Measurements from ENCODE around the gene XPC.
A peak's percentile ranks its signal among the peaks of the same experiment; 100 is the strongest.

Gene XPC

DNA sequence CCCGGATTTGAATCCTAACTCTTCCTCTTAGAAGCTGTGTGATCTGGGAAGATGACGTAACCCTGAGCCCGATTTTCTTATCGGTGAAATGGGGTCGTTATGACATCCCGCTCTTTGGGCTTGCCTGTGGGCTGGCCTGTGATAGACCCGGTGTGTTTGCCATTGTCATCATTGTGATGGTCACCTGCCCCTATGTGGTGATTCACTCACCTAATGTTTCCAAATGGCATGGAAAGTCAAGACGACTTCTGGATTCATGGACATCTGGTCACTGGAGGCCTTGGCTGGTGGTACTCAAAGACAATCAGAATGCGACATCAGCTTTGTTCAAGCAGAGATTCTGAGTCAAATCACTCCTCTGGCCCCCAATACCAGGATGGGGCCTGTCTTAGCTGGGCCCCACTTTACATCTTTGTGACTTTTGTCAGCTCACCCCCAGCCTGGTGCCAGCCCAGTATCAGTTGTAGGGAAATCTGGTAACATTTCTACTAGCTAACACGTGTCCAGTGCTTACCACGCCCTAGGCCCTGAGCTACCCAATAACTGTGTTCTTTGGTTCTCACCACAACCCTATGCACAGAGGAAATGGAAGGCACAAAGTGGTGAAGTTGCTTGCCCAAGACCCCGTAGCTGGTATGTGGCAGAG is 50.8 kb downstream of the XPC start:
- TF ChIP-seq, protein P1, sequence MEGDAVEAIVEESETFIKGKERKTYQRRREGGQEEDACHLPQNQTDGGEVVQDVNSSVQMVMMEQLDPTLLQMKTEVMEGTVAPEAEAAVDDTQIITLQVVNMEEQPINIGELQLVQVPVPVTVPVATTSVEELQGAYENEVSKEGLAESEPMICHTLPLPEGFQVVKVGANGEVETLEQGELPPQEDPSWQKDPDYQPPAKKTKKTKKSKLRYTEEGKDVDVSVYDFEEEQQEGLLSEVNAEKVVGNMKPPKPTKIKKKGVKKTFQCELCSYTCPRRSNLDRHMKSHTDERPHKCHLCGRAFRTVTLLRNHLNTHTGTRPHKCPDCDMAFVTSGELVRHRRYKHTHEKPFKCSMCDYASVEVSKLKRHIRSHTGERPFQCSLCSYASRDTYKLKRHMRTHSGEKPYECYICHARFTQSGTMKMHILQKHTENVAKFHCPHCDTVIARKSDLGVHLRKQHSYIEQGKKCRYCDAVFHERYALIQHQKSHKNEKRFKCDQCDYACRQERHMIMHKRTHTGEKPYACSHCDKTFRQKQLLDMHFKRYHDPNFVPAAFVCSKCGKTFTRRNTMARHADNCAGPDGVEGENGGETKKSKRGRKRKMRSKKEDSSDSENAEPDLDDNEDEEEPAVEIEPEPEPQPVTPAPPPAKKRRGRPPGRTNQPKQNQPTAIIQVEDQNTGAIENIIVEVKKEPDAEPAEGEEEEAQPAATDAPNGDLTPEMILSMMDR (IDR thresholded peaks at IDR 0.05; ENCODE audit: low read length), result no peak
- TF ChIP-seq EZH2 (IDR thresholded peaks at IDR 0.05; ENCODE audit: borderline replicate concordance, low read length), result no peak
- Histone ChIP-seq H3K9me2 (ENCODE audit: low read depth, low read length) (no peaks in the 10 kb centered on the region), H3F3A (ENCODE audit: insufficient read depth, low read length) (no peaks in the 10 kb centered on the region), H3K4me2 (ENCODE audit: low read length) (no peak overlapping the region), H4K20me1 (ENCODE audit: insufficient read depth, low read length) (no peaks in the 10 kb centered on the region), H3K27me3 (ENCODE audit: insufficient read depth, low read length) (no peaks in the 10 kb centered on the region), H3K79me2 (ENCODE audit: insufficient read depth, low read length) (peaks cover 13% of the 10 kb centered on the region; the same call in 1 of the 2 replicates), H2AFZ (ENCODE audit: low read length) (no peak overlapping the region), H3K27ac (ENCODE audit: low read depth, low read length, poor library complexity, severe bottlenecking) (no peak overlapping the region), H3K4me1 (ENCODE audit: insufficient read depth, low read length, severe bottlenecking) (peaks cover 24% of the 10 kb centered on the region), H3K4me3 (ENCODE audit: low read depth, low read length, poor library complexity, severe bottlenecking) (no peak overlapping the region), H3K36me3 (ENCODE audit: insufficient read depth, low read length) (peaks cover 35% of the 10 kb centered on the region), H3K9ac (ENCODE audit: low read length) (no peak overlapping the region), H3K9me3 (ENCODE audit: low read length) (no peaks in the 10 kb centered on the region)

DNA sequence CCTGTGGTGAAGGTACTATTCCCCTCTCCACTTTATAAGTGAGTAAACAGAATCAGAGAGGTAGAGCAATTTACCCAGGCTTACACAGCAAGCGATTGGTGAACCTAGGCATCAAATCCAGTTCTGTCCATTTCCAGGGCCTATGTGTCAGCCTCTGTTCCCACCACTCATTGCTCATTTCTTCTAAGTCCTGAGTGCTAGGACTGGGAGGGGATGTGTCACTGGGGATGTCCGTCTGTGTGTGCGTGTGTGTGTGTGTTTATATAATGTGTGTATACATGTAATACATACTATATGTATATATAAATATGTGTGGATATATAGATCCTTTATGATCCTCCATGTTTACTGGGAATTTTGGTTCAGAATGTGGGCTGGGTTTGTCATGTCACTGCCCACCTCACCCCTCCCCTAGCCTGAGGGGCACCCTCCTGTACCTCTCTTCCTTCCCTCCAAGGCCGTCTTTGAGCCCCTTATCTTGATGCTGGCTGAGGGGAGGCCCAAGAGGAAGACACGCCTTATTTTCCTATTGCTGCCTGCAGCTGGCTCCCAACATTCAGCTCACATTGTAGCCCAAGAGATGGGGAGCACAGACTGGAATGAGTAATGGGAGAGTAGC is 51.4 kb downstream of the XPC start:
- Histone ChIP-seq H4K20me1 (ENCODE audit: insufficient read depth, low read length) (no peaks in the 10 kb centered on the region), H3K36me3 (ENCODE audit: insufficient read depth, low read length) (peaks cover 34% of the 10 kb centered on the region), H3K4me2 (ENCODE audit: low read length) (peak overlapping the region; percentile 92; the same call in 1 of the 2 replicates), H3F3A (ENCODE audit: insufficient read depth, low read length) (no peaks in the 10 kb centered on the region), H3K9me2 (ENCODE audit: low read depth, low read length) (no peaks in the 10 kb centered on the region), H3K79me2 (ENCODE audit: insufficient read depth, low read length) (peaks cover 15% of the 10 kb centered on the region; the same call in 1 of the 2 replicates), H2AFZ (ENCODE audit: low read length) (no peak overlapping the region), H3K27me3 (ENCODE audit: insufficient read depth, low read length) (no peaks in the 10 kb centered on the region), H3K4me1 (ENCODE audit: insufficient read depth, low read length, severe bottlenecking) (peaks cover 31% of the 10 kb centered on the region), H3K9ac (ENCODE audit: low read length) (no peak overlapping the region; the same call in 1 of the 2 replicates), H3K4me3 (ENCODE audit: low read depth, low read length, poor library complexity, severe bottlenecking) (no peak overlapping the region), H3K27ac (ENCODE audit: low read depth, low read length, poor library complexity, severe bottlenecking) (no peak overlapping the region), H3K9me3 (ENCODE audit: low read length) (no peaks in the 10 kb centered on the region)
- TF ChIP-seq, protein P1 (IDR thresholded peaks at IDR 0.05; ENCODE audit: low read length), result no peak
- no peak for TF ChIP-seq EZH2 (IDR thresholded peaks at IDR 0.05; ENCODE audit: borderline replicate concordance, low read length)

DNA sequence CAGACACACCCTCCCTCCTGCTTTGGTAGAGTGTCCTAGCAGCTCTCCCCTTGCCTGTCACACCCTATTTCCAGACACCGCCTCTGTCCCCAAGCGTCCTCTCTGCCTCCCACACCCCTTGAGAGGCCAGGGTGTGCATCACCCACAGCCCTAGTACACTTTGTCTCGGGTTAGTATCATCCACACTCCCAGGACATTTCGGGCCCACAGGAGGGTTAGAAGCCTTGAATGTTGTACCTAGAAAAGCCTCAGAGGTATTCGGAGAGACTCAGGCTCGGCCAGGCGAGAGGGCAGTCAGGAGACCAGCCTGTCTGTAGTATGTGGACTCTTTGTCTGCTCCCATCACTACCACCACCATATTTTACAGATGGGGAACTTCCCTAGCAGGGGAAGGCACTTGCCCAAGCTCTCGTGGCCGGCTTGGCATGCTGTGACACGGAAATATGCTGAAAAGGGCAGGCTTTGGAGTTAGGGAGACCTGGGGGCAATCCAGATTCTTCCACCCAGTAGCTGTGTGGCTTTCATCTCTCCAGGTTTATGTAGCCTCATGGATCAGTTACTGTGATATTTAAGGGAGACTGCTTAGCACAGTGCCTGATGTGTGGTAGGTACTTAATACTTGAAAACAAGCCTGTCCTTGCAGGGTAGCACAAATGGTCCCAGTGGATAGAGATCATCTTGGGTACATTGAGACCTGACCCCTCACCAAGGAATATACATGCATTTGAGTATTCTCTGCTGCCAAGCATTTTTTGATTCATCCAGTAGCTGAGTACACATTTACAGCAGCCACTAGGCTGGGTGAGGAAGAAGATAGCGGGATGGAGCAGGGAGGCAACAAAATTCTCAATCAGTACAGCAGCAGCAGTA is 52.1 kb downstream of the XPC start:
- H3K27me3 ChIP-seq (ENCODE audit: insufficient read depth, low read length), result no peaks in the 10 kb centered on the region
- H3K4me1 ChIP-seq (ENCODE audit: insufficient read depth, low read length, severe bottlenecking), result peaks cover 33% of the 10 kb centered on the region
- H3K79me2 ChIP-seq (ENCODE audit: insufficient read depth, low read length), result peaks cover 21% of the 10 kb centered on the region; the same call in 1 of the 2 replicates
- H4K20me1 ChIP-seq (ENCODE audit: insufficient read depth, low read length), result no peaks in the 10 kb centered on the region
- no peaks in the 10 kb centered on the region for H3K9me3 ChIP-seq (ENCODE audit: low read length)
- TF ChIP-seq, protein P1 (IDR thresholded peaks at IDR 0.05; ENCODE audit: low read length), result no peak
- no peak for TF ChIP-seq EZH2 (IDR thresholded peaks at IDR 0.05; ENCODE audit: borderline replicate concordance, low read length)
- H2AFZ ChIP-seq (ENCODE audit: low read length), result no peak overlapping the region
- H3K36me3 ChIP-seq (ENCODE audit: insufficient read depth, low read length), result peaks cover 34% of the 10 kb centered on the region
- H3K4me3 ChIP-seq (ENCODE audit: low read depth, low read length, poor library complexity, severe bottlenecking), result peak overlapping the region; percentile 82
- H3K9ac ChIP-seq (ENCODE audit: low read length), result peak overlapping the region; percentile 93
- H3K4me2 ChIP-seq (ENCODE audit: low read length), result peak overlapping the region; percentile 92
- H3K27ac ChIP-seq (ENCODE audit: low read depth, low read length, poor library complexity, severe bottlenecking), result no peak overlapping the region
- no peaks in the 10 kb centered on the region for H3K9me2 ChIP-seq (ENCODE audit: low read depth, low read length)
- no peaks in the 10 kb centered on the region for H3F3A ChIP-seq (ENCODE audit: insufficient read depth, low read length)
